ENCODE results near the gene TMEM225B.
"Not testable (repeated sequence)": the region's sequence is repeated elsewhere in the genome, so short reads cannot be mapped to it uniquely, and the experiment has no call there.

Gene TMEM225B

GRCh38 chr7:99579956-99580777 is 17.9 kb upstream of the TMEM225B start:
- peak; percentile 56 for DNase-seq

DNA sequence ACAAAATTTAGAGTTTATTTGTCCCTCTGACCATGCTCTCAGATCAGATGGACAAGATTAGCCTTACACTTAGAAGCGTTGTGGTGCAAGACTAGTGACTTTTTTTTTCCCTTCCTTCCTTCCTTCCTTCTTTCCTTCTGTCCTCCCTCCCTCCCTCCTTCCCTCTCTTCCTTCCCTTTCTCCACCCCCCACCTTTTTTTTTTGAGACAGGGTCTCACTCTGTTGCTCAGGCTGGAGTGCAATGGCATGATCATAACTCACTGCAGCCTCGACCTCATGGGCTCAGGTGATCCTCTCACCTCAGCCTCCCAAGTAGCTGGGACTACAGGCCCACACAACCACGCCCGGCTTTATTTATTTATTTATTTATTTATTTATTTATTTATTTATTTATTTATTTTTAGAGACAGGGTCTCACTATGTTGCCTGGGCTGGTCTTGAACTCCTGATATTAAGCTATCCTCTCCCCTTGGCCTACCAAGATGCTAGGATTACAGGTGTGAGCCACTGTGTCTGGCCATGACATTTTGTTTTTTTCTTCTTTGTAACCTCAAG is 17.2 kb upstream of the TMEM225B start:
- not testable (repeated sequence) for DNase-seq

DNA sequence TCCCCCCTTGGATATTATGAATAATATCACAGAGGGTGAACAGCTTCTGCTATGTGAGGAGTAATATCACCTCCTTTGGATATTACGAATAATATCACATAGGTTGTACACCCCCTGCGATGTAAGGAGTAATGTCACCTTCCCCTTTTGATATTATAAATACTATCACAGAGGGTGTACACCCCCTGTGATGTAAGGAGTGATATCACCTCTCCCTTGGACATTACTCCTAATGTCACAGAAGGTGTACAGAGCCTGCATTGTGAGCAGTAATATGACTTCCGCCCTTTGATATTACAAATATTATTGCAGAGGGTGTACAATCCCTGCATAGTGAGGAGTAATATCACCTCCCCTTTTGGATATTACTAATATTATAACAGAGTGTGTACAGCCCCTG is 9.2 kb upstream of the TMEM225B start:
- no peak for DNase-seq

DNA sequence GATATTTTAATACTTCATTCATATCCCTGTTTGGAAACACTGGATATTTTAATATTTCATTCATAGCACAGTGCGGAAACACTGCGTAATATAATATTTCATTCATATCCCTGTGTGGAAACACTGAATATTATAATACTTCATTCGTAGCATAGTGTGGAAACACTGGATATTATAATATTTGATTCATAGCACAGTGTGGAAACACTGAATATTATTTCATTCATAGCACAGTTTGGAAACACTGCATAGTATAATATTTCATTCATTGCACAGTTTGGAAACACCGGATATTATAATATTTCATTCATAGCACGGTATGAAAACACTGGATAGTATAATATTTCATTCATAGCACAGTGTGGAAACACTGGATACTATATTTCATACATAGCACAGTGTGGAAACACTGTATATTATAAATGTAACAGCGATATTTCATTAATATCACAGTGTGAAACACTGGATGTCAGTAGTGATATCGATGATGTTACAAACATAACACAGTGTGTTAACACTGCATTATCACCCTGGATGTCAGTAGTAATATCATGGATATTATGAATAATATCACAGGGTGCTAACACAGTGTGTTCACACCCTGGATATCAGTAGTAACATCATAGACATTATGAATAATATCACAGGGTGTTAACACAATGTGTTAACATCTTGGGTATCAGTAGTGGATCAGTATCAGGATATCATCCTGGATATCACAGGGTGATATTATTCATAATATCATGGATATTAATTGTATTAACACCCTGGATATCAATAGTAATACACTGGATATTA is 2.9 kb upstream of the TMEM225B start:
- DNase-seq, result no peak

DNA sequence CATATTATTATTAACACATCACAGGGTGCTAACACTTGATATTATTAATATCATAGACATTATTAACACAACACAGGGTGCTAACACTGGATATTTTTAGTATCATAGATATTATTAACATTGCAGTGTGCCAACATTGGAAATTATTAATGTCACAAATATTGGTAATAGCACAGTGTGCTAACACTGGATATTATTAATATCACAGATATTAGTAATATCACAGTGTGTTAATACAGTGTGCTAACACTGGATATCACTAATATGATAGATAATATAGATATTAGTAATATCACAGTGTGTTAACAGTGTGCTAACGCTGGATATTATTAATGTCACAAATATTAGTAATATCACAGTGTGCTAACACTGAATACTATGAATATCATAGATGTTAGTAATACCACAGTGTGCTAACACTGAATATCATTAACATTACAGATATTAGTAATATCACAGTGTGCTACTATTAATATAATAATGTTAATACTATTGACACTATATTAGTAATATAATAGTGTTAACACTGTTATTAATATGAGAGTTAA is 1.6 kb upstream of the TMEM225B start:
- no peak for DNase-seq

DNA sequence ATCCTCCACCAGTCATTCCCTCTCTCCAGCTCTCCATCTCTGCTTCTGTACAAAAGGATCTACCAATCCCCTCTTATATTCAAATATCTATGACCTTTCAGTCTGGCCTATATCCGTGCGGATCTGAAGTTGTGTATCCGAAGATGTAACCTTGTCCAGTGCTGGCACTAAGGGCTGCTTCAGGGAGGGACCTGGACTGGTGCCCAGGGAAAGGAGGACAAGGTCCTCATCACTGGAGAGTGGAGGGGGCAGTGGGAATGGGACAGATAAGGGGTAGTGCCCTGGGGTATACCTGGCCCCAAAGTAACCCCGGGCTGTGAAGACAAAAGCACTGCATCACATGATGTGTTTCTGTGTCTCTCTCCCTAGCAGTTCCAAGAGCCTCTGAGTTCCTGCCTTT is 1.8 kb downstream of the TMEM225B start:
- no peak for DNase-seq

DNA sequence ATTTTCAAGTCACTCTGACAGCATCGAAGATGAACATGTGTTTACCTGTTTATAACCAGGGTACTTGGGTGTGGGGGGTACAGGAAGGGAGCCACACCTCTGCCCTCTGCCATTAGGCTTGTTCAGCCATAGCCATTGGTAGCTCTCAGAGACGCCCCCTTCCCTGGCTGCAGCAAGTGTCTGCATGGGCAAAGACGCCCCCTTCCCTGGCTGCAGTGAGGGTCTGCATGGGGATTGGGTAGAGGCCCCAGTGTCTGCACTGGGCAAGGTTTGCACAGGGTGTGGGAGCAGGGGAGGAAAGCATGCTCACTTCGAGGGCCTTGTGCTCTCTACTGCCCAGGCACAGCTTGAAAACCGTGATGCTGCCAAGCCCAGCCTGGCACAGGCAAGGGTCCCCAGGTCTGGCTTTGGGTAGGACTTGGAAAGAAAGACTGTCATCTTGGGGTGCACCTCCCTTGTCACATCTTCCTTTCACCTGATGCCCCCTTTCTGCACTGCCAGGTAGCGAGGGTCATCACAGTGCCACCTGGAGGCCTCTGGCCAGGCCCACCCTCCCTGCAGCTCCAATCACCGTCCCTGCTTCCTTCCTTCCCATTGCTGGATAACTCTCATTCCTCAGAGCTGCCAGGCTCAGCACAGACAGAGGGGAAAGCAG is 3.7 kb downstream of the TMEM225B start:
- no peak for DNase-seq

GRCh38 chr7:99605527-99605926 is 7.5 kb downstream of the TMEM225B start:
- DNase-seq, result no peak

DNA sequence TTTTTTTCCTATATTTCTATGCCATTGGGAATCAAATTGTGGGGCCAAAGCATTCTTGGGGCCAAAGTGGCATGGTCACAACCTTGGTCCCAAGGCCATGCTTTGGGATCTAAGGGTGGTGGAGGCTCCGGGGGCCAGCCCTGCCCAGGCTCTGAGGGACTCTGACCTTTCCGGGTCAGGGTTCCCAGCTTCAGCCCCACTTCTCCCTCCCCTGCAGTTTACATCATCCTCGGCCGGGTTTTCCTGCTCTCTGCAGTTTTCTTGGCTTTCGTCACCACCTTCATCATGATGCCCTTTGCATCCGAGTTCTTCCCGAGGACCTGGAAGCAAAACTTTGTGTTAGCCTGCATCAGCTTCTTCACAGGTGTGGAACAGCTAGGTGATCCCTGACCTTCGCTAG is 8.5 kb downstream of the TMEM225B start:
- DNase-seq, result no peak

GRCh38 chr7:99607548-99607947 is 9.5 kb downstream of the TMEM225B start:
- DNase-seq, result no peak

DNA sequence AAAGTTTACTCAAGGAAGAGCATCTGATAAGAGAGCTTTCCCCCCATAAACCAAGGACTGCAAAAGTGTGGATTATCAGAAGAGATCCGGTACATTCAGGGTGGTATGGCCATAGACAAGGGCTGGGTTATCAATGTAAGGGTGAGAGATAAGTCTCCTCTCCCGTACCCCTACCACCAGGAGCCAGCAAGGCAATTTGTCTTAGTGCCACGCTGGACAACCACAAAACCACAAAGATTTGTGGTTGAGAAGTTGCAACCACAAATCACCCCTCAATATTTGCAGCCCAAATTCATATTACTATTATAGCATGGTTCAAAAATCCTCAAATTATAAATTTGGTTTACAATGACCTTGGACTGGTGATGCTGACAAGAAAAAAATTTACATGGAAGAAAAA is 16.4 kb downstream of the TMEM225B start:
- DNase-seq, result no peak

DNA sequence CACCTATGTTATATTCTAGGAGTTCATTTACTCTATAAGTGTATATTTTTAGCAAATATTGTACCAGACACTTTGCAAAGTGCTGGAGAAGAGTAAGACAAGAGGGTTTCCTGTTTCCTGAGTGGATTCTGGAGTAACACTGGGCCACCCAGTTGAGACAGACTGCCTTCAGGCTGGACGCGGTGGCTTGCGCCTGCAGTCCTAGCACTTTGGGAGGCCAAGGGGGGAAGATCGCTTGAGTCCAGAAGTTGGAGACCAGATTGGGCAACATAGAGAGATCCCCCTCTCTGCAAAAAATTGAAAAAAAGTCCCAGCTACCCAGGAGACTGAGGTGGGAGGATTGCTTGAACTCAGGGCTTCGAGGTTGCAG is 17.9 kb downstream of the TMEM225B start:
- DNase-seq, result no peak

DNA sequence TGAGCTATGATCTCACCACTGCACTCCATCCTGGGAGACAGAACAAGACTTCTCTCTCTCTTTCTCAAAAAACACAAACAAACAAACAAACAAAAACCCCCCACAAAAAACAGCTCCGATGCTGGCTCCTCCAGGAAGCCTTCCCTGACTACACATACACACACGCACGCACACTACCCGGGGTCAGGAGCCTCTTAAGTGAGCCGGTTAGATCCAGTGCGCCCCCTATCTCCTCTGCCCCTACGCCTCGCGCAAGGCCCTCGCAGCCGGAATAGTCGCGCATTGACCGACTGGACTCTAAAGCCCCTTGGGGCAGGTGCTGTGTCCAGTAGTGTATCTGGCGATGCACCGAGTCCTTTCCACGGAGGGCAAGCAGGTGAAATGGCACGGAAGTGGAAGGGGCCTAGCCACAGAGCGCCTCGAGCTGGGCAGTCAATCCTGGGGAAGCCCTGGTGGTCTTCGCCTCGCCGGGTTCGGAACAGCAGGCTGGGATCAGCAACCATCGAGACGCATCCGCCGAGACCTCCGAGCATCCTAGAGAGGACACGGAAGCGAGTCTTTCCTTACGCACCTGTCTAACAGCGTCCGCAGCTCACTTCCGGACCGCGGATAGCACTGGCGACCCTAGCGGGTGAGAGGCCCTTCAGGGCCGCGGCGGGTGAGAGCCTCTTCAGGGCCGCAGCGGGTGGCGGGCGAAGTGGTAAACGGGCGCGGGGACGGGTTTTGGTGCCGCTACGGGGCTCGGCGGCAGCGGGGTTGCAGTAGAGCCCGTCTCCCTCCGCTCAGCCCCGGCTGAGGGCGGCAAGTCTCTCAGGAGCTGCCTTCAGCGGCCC is 18.5 kb downstream of the TMEM225B start, which contains the start of gene ZSCAN25:
Gene ZSCAN25, plus strand, starts transcription at position 588 of the 833 bp plus-strand sequence. CDS start 2,661 bp downstream, outside the sequence.
- DNase-seq, result peak; percentile 93

DNA sequence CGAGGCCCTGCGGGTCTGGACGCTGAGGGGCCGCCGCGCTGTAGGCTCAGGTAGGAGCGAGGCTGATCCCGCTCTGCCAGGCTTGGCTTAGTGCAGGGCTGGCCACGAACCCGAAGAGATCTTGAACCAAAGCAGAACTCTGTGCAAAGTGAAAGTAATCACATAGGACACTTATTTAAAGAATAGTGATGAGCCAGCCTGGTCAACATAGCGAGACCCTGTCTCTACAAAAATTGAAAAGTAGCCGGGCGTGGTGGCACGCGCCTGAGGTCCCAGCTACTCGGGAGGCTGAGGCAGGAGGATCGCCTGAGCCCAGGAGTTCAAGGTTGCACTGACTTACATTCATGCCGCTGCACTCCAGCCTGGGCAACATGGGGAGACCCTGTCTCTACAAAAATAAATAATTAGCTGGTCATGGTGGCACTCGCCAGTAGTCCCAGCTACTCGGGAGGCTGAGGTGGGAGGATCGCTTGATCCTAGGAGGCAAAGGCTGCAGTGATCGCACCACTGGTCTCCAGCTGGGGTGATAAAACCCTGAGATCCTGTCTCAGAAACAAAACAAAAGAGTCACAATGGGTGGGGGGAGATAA is 19.2 kb downstream of the TMEM225B start:
- no peak for DNase-seq

- DNase-seq, result peak; percentile 30
These were observed 20.7 kb downstream of the TMEM225B start for GRCh38 chr7:99618726-99619125.

DNA sequence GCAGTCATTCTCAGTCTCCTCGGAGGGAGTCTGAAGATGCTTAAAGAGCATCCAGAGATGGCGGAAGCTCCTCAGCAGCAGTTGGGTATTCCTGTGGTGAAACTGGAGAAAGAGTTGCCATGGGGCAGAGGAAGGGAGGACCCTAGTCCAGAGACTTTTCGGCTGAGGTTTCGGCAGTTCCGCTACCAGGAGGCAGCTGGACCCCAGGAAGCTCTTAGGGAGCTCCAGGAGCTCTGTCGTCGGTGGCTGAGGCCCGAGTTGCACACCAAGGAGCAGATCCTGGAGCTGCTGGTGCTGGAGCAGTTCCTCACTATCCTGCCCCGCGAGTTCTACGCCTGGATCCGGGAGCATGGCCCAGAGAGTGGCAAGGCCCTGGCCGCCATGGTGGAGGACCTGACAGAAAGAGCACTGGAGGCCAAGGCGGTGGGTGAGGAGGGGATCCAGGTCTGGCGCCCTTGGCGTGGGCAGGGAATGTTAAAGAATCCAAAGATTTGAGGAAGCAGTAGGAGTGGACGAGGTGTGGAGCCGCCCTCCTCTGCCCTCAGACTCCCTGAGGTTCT is 21.6 kb downstream of the TMEM225B start:
- no peak for DNase-seq

GRCh38 chr7:99621271-99621670 is 23.2 kb downstream of the TMEM225B start:
- DNase-seq, result no peak

DNA sequence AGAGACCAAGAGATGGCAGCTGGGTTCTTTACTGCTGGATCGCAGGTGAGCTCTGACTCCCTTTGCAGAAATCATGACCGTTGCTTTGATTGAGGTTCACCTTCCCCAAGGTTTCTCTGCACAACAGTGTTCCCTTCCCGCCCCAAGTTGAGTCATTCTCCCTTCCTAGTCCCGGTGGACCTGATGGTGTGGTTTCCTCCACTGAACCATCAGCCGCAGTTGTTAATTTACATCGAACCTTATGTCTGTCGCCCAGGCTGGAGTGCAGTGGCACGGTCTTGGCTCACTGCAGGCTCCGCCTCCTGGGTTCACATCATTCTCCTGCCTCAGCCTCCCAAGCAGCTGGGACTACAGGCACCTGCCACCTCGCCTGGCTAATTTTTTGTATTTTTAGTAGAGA is 24.5 kb downstream of the TMEM225B start:
- no peak for DNase-seq

DNA sequence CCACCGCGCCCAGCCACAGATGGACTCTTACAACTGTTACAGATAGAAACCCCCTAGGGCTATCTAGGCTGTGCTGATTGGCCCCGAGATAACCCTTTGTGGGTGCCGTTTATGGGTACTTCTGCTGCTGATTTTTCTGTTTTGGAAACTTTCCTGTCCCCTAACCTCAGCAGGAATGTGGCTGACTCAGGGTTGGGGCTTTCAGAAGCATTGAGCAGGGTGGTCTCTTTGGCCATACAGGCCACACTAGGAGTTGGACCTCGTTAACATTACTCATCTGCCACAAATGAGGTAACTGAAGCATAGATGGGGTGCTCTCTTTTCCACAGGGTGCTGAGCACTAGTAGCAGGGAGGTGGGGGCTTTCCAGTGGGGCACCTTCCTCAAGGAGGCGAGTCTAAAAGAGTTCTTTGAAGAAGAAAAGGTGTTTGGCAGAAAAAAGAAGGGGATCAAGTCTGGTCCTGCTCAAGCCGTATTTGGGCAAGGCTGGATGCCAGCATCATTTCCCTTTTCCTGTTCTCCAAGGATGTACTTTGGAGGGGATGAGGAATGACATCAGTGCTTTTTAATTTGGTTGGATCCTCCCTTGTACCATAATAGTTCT is 25.1 kb downstream of the TMEM225B start:
- DNase-seq, result peak; percentile 8

GRCh38 chr7:99623702-99624447 is 25.8 kb downstream of the TMEM225B start:
- DNase-seq, result no peak

Measured in fibroblast of skin of right biceps (primary cell).